ENCODE results near the gene NDRG3.
"Not testable (repeated sequence)": the region's sequence is repeated elsewhere in the genome, so short reads cannot be mapped to it uniquely, and the experiment has no call there.

The NDRG3 gene

GRCh38 chr20:36641506-36641843 is 104.4 kb downstream of the NDRG3 start:
- no peak for DNase-seq

GRCh38 chr20:36638876-36639400 is 107.0 kb downstream of the NDRG3 start:
- DNase-seq: not testable (repeated sequence)

DNA sequence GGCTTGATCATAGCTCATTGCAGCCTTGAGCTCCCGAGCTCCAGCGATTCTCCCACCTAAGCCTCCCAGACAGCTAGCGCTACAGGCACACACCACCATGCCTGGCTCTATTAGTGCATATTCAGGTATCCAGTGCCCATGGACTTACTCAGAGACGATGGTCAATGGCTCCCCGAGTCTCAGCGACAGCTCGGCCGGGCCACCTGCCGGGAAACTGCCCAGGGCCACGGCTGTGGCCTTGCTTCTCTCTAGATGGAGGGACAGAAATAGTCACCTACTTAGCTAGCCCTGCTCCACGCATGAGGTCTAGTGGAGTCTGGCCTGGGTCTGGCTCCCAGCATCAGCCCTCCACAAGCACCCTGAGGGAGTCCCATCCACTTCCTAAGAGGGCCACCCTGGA is 111.5 kb downstream of the NDRG3 start:
- no peak for DNase-seq

DNA sequence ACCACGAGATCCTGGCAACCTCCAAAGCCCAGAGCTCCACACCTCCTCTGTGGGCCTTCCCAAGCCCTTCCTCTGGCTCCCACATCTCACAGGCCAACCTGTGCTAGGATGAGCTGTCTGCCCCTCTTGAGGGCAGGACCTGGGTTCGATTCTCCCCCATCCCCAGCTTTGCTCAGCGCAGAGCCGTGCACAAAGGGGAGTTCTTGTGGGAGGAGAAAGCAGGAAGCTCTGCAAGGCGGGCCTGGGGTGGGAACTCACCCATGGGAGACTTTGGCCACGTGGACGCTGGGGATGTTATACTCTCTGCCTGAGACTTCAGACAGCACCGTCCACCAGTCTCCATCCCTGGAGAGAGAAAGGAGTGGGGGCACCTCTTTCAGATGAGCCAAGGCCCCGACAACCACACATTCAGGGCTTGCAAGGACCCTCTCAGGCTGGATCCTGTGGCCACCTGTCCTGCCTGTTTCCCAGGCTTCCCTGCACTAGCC is 112.6 kb downstream of the NDRG3 start:
- DNase-seq: no peak

- no peak for DNase-seq
These were observed 113.2 kb downstream of the NDRG3 start for GRCh38 chr20:36632487-36633284.

- DNase-seq: no peak
These were observed 113.8 kb downstream of the NDRG3 start for GRCh38 chr20:36632147-36632486.

- DNase-seq: peak; percentile 2
These were observed 114.2 kb downstream of the NDRG3 start for GRCh38 chr20:36631646-36632045.

GRCh38 chr20:36629719-36630681 is 115.9 kb downstream of the NDRG3 start:
- peak; percentile 21 for DNase-seq

DNA sequence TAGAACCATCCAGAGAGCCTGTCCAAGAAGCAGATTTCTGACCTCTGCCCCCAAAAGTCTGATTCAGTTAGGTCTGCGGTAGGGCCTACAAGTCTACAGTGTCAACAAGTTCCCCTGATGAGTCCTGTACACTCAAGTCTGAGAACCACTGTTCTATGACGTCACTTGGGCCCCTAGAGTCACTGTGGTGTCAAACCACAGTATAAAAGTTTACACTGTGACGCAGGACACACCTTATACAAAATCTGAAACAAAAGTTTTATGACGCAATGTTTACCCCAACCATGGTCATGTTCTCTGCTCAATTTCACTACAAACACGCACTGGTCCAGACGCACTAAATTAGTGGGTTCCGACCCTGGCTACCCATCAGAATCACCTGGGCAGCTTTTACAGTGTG is 117.8 kb downstream of the NDRG3 start:
- DNase-seq: no peak

DNA sequence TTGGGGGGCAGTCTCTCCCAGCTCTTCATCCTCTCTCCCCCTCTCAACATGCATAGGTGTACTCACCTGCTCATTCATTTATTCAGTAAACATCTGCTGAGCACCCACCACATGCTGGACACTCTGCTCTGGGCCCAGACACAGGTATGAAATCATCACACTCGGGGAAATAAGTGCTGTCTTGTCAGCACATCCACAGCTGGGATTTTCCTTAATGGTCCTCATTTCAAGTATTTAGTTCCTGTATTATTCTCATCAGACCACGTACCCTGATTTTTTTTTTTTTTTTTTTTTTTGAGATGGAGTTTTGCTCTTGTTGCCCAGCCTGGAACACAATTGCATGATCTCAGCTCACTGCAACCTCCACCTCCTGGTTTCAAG is 121.0 kb downstream of the NDRG3 start:
- no peak for DNase-seq

DNA sequence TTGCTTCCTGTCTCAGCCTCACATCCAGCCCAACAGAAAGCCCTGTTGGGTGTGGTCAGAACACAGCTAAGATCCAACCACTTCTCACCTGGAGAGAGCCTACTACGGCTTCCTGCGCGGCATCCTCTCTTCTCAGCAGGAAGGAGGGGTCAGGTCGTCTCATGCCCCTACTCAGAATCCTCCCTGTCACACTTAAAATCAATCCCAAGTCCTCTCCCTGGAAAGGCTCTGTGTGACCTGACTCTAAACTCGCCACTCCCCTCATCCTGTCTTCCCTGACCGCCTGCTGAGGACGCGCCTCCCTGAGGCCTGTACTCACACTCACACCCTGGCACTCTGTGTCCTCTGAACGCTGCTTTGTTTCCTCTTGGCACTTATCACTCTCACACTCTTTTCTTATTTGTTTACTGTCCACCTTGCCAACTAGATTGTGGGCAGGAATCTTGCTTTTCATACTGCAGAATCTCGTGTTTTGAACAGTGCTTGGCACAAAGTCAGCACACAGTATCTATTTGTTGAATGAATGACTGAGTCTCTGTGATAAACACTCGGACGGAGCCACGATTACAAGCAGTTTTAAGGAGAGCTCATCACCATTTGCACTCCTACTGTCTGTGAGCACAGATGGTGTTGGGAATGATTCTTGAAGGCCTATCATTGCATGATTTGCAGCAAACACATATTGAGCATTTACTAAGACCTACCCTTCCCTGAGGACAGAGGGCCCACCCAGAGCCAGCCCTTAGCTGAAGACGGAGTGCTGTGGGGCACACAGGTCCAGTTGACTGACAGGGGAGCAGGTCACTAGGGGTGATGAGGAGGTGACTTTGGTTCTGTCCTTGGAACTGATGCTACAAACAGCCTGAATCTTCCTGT is 121.6 kb downstream of the NDRG3 start:
- DNase-seq: no peak

GRCh38 chr20:36623444-36623843 is 122.4 kb downstream of the NDRG3 start:
- no peak for DNase-seq

GRCh38 chr20:36620917-36621316 is 125.0 kb downstream of the NDRG3 start:
- no peak for DNase-seq

DNA sequence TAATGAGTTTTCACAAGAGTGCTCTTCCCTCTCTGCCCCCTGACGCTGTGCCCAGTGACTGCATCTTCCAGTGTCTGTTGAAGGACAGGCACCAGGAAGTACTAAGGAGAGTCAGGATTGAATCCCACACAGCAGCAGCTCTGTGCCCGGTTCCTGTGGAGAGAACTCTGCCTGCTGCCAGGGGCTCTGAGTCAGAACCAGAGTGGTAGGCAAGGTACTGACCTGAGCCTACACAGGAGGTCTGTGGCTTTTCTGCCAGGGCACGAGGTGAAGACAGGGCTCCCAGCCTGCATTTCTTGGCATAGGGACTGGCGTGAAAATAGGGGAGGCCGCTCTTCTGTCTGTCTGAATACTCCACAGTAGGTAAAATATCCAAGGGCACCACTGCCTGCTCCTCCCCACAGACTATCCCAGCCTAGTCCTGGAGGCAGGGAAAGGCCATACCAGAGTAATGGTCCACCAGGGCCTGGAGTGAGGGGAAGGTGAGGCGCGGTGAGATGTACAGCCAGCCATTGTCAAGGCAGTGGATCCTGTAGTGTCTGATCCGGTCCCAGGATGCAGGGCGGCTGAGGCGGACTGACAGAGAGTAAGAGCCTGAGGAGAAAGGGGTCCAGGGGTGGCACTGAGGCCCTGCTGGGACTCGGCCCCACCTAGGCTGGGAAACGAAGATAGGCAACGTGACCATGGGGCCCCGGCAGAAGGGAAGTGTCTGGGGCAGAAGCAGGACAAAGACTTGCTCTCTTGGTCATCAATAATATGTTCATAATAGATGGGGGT is 130.9 kb downstream of the NDRG3 start:
- DNase-seq: no peak

GRCh38 chr20:36613974-36614373 is 131.9 kb downstream of the NDRG3 start:
- DNase-seq: no peak

DNA sequence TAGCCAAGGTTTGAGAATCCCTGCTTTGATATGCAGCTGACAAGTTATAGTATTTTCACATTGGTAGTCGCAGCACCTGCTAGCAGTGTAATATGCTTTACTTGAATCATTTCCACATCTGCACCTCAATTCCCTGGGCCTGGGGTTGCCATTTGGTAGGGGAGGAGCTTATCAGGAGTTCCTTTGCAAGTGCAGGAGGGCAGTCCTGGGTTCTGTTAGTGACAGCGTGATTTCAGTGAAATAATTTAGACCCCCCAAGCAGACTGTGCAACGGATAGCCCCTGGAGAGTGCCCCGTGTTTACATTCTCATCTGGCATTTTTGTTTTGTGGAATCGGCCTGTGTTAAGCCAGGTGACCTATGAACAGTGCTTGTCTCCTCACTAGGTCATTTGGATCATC is 134.3 kb downstream of the NDRG3 start:
- no peak for DNase-seq

- DNase-seq: not testable (repeated sequence)
These were observed 137.5 kb downstream of the NDRG3 start for GRCh38 chr20:36608388-36608728.

GRCh38 chr20:36607586-36608387 is 138.1 kb downstream of the NDRG3 start:
- no peak for DNase-seq

DNA sequence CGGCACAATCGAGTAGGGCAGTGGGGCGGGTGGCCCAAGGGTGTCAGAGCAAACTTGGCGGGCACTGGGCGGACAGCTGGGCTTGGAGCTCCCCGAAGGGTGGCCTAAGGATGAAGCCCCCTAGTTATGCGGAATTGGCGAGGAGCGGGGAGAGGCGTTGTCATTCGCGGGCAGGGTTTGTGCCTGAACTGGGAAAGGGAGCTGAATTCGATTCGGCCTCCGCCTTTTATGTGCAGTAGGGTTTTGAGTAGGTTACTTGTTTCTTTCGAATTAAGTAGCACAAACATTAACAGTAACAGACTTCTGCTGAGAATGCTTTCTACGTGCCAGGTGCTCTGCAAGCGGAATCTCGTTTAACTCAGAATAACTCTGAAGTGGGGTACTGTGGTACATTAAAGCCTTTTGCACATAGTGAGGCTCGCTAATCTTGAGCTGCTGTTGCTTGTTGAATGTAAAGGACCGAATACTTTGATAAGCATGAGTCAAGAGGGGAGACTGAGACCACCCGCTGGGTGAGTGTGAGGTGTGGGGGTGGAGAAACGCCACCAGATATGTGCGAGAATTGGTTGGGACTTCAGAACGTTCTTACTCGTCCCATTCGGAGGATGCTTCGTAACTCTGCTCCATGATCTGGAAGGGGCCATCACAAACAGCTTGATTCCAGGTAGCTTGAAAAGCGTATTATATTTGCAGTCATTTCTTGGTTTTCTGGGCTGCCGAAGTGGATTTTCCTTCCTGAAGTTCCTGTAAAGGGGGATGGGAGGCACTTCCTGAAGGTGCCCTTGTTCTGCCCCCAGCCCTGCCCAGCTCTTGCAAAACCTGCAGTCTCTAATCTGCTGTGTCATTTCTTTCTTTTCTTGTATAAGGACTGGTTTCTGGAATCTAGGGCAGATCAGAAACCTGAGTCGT is 139.5 kb downstream of the NDRG3 start:
- DNase-seq: peak; percentile 6
